ENCODE measurements around the gene TDRD9. TPM values are rescaled to one million over a fixed set of nuclear protein-coding genes. Genes with fewer than 3 reads are reported as not detected.

TDRD9 gene
- total RNA-seq, 1 experiment from 2014 or later: not detected

DNA sequence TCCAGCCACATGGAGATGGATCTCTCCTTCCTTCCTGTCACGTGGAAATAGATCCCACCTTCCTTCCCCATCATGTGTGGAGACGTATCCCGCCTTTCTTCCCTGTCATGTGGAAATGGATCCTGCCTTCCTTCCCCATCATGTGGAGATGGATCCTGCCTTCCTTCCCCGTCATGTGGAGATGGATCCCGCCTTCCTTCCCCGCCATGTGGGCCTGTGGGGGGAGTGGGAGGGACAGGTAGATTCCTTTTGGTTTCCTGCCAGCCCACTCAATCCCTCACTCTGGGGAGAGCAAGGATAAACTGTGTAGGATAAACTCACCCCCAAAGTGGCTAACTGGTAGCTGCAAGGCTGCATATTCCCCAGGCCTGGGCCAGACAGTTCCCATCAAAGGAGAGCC is 31.7 kb upstream of the TDRD9 start:
- no TSS peak for BruUV-seq (replicated peaks)
- no peaks in the 10 kb centered on the region for H3K4me1 ChIP-seq (ENCODE audit: control insufficient read depth, insufficient read depth, low read length)

GRCh38 chr14:103897075-103897947 is 30.9 kb upstream of the TDRD9 start:
- TF ChIP-seq SIN3A (IDR thresholded peaks at IDR 0.05; ENCODE audit: borderline replicate concordance, insufficient read depth, low read depth, low read length) (no peak), REST (IDR thresholded peaks at IDR 0.05; ENCODE audit: insufficient read depth in 1 of 2, low read depth in 2 of 2, low read length in 1 of 2) (no peak), TCF7L2 (IDR thresholded peaks at IDR 0.05; ENCODE audit: low read depth, low read length) (no peak)
- TF ChIP-seq, protein P1, sequence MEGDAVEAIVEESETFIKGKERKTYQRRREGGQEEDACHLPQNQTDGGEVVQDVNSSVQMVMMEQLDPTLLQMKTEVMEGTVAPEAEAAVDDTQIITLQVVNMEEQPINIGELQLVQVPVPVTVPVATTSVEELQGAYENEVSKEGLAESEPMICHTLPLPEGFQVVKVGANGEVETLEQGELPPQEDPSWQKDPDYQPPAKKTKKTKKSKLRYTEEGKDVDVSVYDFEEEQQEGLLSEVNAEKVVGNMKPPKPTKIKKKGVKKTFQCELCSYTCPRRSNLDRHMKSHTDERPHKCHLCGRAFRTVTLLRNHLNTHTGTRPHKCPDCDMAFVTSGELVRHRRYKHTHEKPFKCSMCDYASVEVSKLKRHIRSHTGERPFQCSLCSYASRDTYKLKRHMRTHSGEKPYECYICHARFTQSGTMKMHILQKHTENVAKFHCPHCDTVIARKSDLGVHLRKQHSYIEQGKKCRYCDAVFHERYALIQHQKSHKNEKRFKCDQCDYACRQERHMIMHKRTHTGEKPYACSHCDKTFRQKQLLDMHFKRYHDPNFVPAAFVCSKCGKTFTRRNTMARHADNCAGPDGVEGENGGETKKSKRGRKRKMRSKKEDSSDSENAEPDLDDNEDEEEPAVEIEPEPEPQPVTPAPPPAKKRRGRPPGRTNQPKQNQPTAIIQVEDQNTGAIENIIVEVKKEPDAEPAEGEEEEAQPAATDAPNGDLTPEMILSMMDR (IDR thresholded peaks at IDR 0.05): no peak
- ATAC-seq: no peak
- Histone ChIP-seq H3K4me3 (ENCODE audit: low read depth in 2 of 2, low read length in 2 of 2) (no peak overlapping the region), H3K36me3 (ENCODE audit: control insufficient read depth, insufficient read depth, low read length) (no peaks in the 10 kb centered on the region), H3K27me3 (ENCODE audit: control insufficient read depth, insufficient read depth, low read length) (no peaks in the 10 kb centered on the region), H3K4me1 (ENCODE audit: control insufficient read depth, insufficient read depth, low read length) (no peaks in the 10 kb centered on the region), H3K9me3 (ENCODE audit: control insufficient read depth, insufficient read depth, low read depth, low read length) (no peaks in the 10 kb centered on the region), H3K27ac (ENCODE audit: low read length) (no peak overlapping the region)
- DNase-seq (ENCODE audit: low read depth, low spot score): no peak
- intact Hi-C loops (cut with micrococcal nuclease; ENCODE audit: unreplicated experiment): no loop called here
- in situ Hi-C loops (cut with HindIII; ENCODE audit: low pct_unique_long_range_greater_than_20kb, low sequenced_read_pairs): no loop called here
- ChIA-PET POLR2A (no interaction called here), CTCF (no interaction called here)
- BruUV-seq (replicated peaks): no TSS peak

More for the DNA sequence above, 31.7 kb upstream of the TDRD9 start:
- ATAC-seq: no peak
- no peaks in the 10 kb centered on the region for H3K9me3 ChIP-seq (ENCODE audit: control insufficient read depth, insufficient read depth, low read depth, low read length)
- intact Hi-C loops (cut with micrococcal nuclease; ENCODE audit: unreplicated experiment) (no loop called here), in situ Hi-C loops (cut with HindIII; ENCODE audit: low pct_unique_long_range_greater_than_20kb, low sequenced_read_pairs) (no loop called here)
- H3K27ac ChIP-seq (ENCODE audit: low read length): no peak overlapping the region
- no peaks in the 10 kb centered on the region for H3K27me3 ChIP-seq (ENCODE audit: control insufficient read depth, insufficient read depth, low read length)
- DNase-seq (ENCODE audit: low read depth, low spot score): no peak
- no peak overlapping the region for H3K4me3 ChIP-seq (ENCODE audit: low read depth in 2 of 2, low read length in 2 of 2)
- CTCF ChIA-PET: no interaction called here
- TF ChIP-seq POLR2AphosphoS5 (IDR thresholded peaks at IDR 0.05; ENCODE audit: low read depth, low read length): no peak
- no peak for TF ChIP-seq SIN3A (IDR thresholded peaks at IDR 0.05; ENCODE audit: borderline replicate concordance, insufficient read depth, low read depth, low read length)
- no peak for TF ChIP-seq REST (IDR thresholded peaks at IDR 0.05; ENCODE audit: insufficient read depth in 1 of 2, low read depth in 2 of 2, low read length in 1 of 2)
- TF ChIP-seq, protein P1 (IDR thresholded peaks at IDR 0.05): no peak
- no peak for TF ChIP-seq TCF7L2 (IDR thresholded peaks at IDR 0.05; ENCODE audit: low read depth, low read length)
- POLR2A ChIA-PET: no interaction called here
- H3K36me3 ChIP-seq (ENCODE audit: control insufficient read depth, insufficient read depth, low read length): no peaks in the 10 kb centered on the region

All from Panc1 (cell line).